Bronchial epithelial cell (primary cell): ENCODE results near the gene CERKL. TPM values are rescaled to one million over a fixed set of nuclear protein-coding genes. Genes with fewer than 3 reads are reported as not detected.
A peak's percentile ranks its signal among the peaks of the same experiment; 100 is the strongest.

ENCODE experiments used
- DNase-seq: peaks from one replicate; pipeline ENCODE4 v3.0.0-alpha.2; 2010; ENCODE audit warnings: low read depth
- FAIRE-seq: peaks from 2 replicates; lab custom pipeline; 2011; peaks lifted over from hg19 to GRCh38; lab: Jason Lieb, UNC
- H3K27me3 ChIP-seq: 2 replicates; pipeline ENCODE4 v1.5.1; 2011; ENCODE audit warnings: low read length; ENCODE audit not compliant: control insufficient read depth, insufficient read depth
- H3K36me3 ChIP-seq: 2 replicates; pipeline ENCODE4 v1.5.1; 2011; ENCODE audit warnings: low read length; ENCODE audit not compliant: control insufficient read depth, insufficient read depth
- H3K4me3 ChIP-seq: 2 replicates; pipeline ENCODE4 v1.5.1; 2011; ENCODE audit warnings: mild to moderate bottlenecking, low read depth, low read length, control low read depth
- CTCF ChIP-seq: IDR thresholded peaks from 2 replicates; pipeline ENCODE4 v1.5.1; 2011; ENCODE audit warnings: mild to moderate bottlenecking, moderate library complexity, low read length, control low read depth, inconsistent platforms; ENCODE audit not compliant: insufficient read depth, severe bottlenecking
- total RNA-seq: library from RNA; depleted of rRNA; stranded (reverse); fragments of >200 nt; gene quantifications from 2 replicates; pipeline ENCODE4 v1.2.1, GENCODE V29; 2014

The CERKL gene
- total RNA-seq, 1 donor from 2014 or later, result not detected

GRCh38 chr2:181678861-181679543 is 22.1 kb upstream of the CERKL start:
- Histone ChIP-seq H3K27me3 (peaks cover 46% of the 10 kb centered on the region), H3K36me3 (no peaks in the 10 kb centered on the region), H3K4me3 (no peak overlapping the region)
- FAIRE-seq, result no peak
- no peak for TF ChIP-seq CTCF
- DNase-seq, result no peak

DNA sequence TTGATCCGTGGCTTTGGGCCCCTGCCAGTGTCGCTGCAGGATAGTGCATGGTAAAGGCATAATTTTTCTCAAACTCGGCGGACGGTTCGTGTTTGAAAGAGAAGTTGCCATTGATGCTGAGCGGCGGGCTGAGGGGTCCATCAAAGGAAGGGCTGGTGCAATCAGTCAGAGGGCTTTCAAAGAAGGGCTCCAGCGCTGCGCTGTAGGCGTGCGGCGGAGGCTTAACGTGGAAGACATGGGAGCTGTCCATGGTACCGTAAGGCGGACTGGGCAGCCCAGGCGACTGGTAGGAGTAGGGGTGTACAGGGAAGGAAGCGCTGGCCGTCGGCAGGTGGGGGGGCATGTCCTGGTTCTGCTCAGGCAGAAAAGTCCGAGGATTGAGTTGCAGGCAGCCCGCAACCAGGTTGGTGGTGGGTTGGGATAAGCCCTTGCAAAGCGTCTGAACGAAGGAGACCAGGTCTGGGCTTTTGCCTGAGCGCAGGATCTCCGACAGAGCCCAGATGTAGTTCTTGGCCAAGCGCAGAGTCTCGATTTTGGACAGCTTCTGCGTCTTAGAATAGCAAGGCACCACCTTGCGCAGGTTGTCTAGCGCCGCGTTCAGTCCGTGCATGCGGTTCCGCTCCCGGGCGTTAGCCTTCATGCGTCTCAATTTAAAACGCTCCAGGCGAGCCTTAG is 21.1 kb upstream of the CERKL start:
- H3K36me3 ChIP-seq, result no peaks in the 10 kb centered on the region
- no peak overlapping the region for H3K4me3 ChIP-seq
- no peak for TF ChIP-seq CTCF
- peaks cover 38% of the 10 kb centered on the region for H3K27me3 ChIP-seq
- FAIRE-seq (no peak), DNase-seq (peak; percentile 46)

GRCh38 chr2:181675254-181675653 is 18.3 kb upstream of the CERKL start:
- no peaks in the 10 kb centered on the region for H3K36me3 ChIP-seq
- H3K27me3 ChIP-seq, result peaks cover 11% of the 10 kb centered on the region
- TF ChIP-seq CTCF, result no peak
- H3K4me3 ChIP-seq, result no peak overlapping the region
- DNase-seq (no peak), FAIRE-seq (no peak)

DNA sequence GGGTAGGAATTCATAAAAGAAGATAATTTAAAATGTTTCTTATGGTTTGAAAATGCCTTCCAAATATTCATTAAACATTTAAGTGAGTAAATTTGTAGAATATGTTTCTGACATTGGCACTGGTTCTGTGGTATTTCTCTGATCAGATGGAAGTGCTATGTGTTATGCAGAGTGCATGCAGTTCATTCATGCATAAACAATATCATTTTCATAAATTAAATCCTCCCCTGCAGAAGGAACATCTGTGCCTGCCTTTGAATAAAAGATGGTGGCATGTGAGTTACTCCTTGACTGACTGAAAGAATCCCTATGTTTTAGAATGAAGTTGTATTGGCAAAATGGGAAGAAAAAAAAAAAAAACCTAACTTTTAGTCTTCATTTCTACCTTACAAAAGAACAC is 17.6 kb upstream of the CERKL start:
- Histone ChIP-seq H3K36me3 (no peaks in the 10 kb centered on the region), H3K27me3 (peaks cover 8% of the 10 kb centered on the region), H3K4me3 (no peak overlapping the region)
- DNase-seq (no peak), FAIRE-seq (no peak)
- no peak for TF ChIP-seq CTCF

- TF ChIP-seq CTCF, result no peak
- no peak for DNase-seq
- FAIRE-seq, result no peak
- no peaks in the 10 kb centered on the region for H3K36me3 ChIP-seq
- no peak overlapping the region for H3K4me3 ChIP-seq
- H3K27me3 ChIP-seq, result peaks cover 6% of the 10 kb centered on the region
These were observed 16.3 kb upstream of the CERKL start for GRCh38 chr2:181673173-181673572.
